ENCODE measurements around the gene DLGAP5. TPM values are rescaled to one million over a fixed set of nuclear protein-coding genes. Genes with fewer than 3 reads are reported as not detected.

Gene DLGAP5
- total RNA-seq, 1 experiment from 2014 or later: 72.8 TPM

GRCh38 chr14:55191203-55192053 is at the start of gene DLGAP5 (continued):
- TF ChIP-seq REST (IDR thresholded peaks at IDR 0.05; ENCODE audit: low read depth) (no peak), SP1 (IDR thresholded peaks at IDR 0.05; ENCODE audit: low read depth) (peak; percentile 94)

GRCh38 chr14:55240526-55241178 is 49.3 kb upstream of the DLGAP5 start:
- TF ChIP-seq EZH2 (IDR thresholded peaks at IDR 0.05) (no peak), CEBPB (IDR thresholded peaks at IDR 0.05; ENCODE audit: low read depth) (no peak), ZFX (IDR thresholded peaks at IDR 0.05) (no peak), POLR2A (IDR thresholded peaks at IDR 0.05; ENCODE audit: borderline replicate concordance, extremely low read depth, insufficient read depth, insufficient read length) (no peak), ZNF274 (IDR thresholded peaks at IDR 0.05; ENCODE audit: low read depth, low read length) (no peak), FOSL1 (IDR thresholded peaks at IDR 0.05; ENCODE audit: low read depth) (no peak), ELF1 (IDR thresholded peaks at IDR 0.05; ENCODE audit: borderline replicate concordance, low read depth) (no peak), SIN3A (IDR thresholded peaks at IDR 0.05; ENCODE audit: low read depth) (no peak), REST (IDR thresholded peaks at IDR 0.05; ENCODE audit: low read depth) (no peak)
- TF ChIP-seq, protein P1, sequence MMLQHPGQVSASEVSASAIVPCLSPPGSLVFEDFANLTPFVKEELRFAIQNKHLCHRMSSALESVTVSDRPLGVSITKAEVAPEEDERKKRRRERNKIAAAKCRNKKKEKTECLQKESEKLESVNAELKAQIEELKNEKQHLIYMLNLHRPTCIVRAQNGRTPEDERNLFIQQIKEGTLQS (IDR thresholded peaks at IDR 0.05): no peak
- TF ChIP-seq, protein P2, sequence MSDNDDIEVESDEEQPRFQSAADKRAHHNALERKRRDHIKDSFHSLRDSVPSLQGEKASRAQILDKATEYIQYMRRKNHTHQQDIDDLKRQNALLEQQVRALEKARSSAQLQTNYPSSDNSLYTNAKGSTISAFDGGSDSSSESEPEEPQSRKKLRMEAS (IDR thresholded peaks at IDR 0.05): no peak
- Histone ChIP-seq H3K9ac (ENCODE audit: low read length) (no peak overlapping the region), H3K9me2 (ENCODE audit: insufficient read depth) (no peaks in the 10 kb centered on the region), H3K36me3 (ENCODE audit: control insufficient read depth in 1 of 2, insufficient read depth in 2 of 2, low read length in 2 of 2) (no peaks in the 10 kb centered on the region), H3K4me1 (ENCODE audit: control insufficient read depth in 1 of 2, insufficient read depth in 2 of 2, low read length in 2 of 2) (no peaks in the 10 kb centered on the region), H3K4me2 (ENCODE audit: low read length) (no peak overlapping the region), H4K20me1 (ENCODE audit: insufficient read depth) (no peaks in the 10 kb centered on the region), H2AFZ (ENCODE audit: low read depth, low read length, poor library complexity, severe bottlenecking) (no peak overlapping the region), H3K27me3 (ENCODE audit: insufficient read depth, low read length) (no peaks in the 10 kb centered on the region), H3K79me2 (ENCODE audit: insufficient read depth, low read length) (no peaks in the 10 kb centered on the region), H3K9me3 (ENCODE audit: control insufficient read depth in 1 of 2, insufficient read depth in 1 of 2, low read depth in 1 of 2, low read length in 2 of 2) (no peaks in the 10 kb centered on the region), H3K4me3 (replicated peaks in 1 of 2; ENCODE audit: low read depth in 1 of 2, low read length in 2 of 2) (no peak overlapping the region), H3K27ac (ENCODE audit: low read depth, low read length) (no peak overlapping the region)
- ChIA-PET RAD21 (ENCODE audit: low non-redundant PET in 1 of 2, low total read pairs in 2 of 2, uncharacterized antibody in 2 of 2, unreplicated experiment in 2 of 2) (no interaction called here), POLR2A (no interaction called here), CTCF (no interaction called here)
- intact Hi-C loops (cut with micrococcal nuclease): no loop called here
- ATAC-seq: no peak
- BruUV-seq (replicated peaks): no TSS peak
- DNase-seq (ENCODE audit: low read depth, low spot score): no peak
